Right ventricle myocardium superior (tissue), 1 donor: Measurements from ENCODE around the gene SH2D3C. TPM values are rescaled to one million over a fixed set of nuclear protein-coding genes. Genes with fewer than 3 reads are reported as not detected.
A peak's percentile ranks its signal among the peaks of the same experiment; 100 is the strongest.
"Not testable (repeated sequence)": the region's sequence is repeated elsewhere in the genome, so short reads cannot be mapped to it uniquely, and the experiment has no call there.

Source experiments
- ATAC-seq: fragments of 200-7000 bp; cut with Tn5 transposase; one replicate; pipeline ENCODE4 v1.9.1; 2020; ENCODE audit warnings: mild to moderate bottlenecking; ENCODE audit not compliant: poor library complexity
- DNase-seq: peaks from one replicate; pipeline ENCODE4 v3.0.0-alpha.2; 2020
- intact Hi-C: fragments of 100-400 bp; cut with DNase I; formaldehyde crosslinking; loops from one replicate; pipeline ENCODE4 v1.11.2; 2022
- total RNA-seq: library from RNA; stranded (reverse); fragmentation: NEBNext Ultra II Directional; extraction: Animal tissue kit (Norgen Biotek cat#: 25700); gene quantifications from one replicate; pipeline ENCODE4 v1.2.1, GENCODE V29; 2021
- donor health status: DM: no; HTN: yes; CAD: no; lungs with severe emphysema.

SH2D3C gene
- total RNA-seq, 1 donor from 2014 or later, result 18.2 TPM

DNA sequence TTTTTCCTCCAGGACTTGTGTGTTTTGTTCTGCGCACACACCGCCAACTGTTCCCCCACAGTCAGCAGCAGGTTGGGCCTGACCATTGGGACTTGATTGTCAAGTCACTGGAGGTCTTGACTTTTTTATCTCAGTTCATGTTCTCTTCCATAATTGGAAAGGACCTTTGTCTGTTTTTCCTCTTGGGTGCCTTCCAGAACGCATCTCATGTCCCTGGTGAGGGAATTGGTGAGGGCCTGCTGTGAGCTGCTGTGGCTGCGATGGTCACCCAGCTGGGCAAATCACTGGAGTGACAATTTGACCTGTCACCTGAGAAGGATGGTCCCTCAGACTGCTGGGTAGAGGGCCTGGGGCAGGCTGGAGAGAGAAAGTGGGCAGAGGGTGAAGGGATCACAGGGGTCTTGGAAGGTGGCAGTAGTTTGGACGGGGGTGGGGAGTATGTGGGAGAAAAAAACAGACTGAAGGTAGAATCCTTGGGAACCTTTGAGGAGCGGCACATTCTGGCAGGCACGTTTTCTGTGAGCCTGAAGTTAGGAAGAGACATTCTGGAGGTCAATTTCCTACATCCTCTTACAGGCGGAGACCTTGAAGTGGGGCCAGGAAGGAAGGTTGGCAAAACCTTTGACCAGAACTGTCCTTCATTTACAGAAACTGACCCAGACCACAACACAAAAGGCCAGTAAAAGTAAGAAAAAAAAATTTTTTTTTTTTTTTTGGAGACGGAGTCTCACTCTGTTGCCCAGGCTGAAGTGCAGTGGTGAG, 11.8 kb upstream of the SH2D3C start:
- no peak for ATAC-seq
- intact Hi-C loops, result no loop called here
- DNase-seq, result no peak

DNA sequence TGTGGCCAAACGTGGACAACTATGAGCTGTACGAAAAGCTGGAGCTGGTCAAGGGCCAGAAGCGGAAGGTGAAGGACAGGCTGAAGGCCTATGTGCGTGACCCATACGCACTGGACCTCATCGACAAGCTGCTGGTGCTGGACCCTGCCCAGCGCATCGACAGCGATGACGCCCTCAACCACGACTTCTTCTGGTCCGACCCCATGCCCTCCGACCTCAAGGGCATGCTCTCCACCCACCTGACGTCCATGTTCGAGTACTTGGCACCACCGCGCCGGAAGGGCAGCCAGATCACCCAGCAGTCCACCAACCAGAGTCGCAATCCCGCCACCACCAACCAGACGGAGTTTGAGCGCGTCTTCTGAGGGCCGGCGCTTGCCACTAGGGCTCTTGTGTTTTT, 10.7 kb upstream of the SH2D3C start:
- ATAC-seq (no peak), DNase-seq (no peak)
- intact Hi-C loops, result loop anchor here (5.0 kb wide), 1 partner anchor 78 kb away; no protein-coding TSS in a partner anchor

DNA sequence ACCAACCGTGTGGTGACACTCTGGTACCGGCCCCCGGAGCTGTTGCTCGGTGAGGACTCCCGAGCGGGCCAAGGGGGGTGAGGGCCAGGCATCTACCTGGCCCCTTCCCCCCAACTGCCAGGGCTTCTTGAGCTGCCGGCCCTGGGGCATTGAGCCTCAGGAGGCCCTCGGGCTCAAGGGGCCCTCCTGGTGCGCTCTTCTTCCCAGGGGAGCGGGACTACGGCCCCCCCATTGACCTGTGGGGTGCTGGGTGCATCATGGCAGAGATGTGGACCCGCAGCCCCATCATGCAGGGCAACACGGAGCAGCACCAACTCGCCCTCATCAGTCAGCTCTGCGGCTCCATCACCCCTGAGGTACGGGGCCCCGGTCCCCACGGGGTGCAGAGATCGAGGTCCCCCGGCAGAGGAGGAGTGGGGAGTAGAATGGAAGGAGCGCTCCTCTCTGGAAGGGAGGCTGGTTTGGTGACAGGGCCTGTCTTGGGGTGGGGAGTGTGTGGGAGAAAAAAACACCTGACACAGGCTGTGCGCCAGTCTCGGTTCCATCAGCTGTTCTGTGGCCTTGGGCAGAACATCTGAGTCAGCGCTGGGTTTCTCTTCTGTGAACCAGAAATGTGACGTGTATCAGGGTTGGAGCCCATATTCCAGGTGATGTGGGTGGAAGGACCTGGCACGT, 10.0 kb upstream of the SH2D3C start:
- intact Hi-C loops, result loop anchor here (5.0 kb wide), 1 partner anchor 79 kb away; no protein-coding TSS in a partner anchor
- DNase-seq (no peak), ATAC-seq (no peak)

DNA sequence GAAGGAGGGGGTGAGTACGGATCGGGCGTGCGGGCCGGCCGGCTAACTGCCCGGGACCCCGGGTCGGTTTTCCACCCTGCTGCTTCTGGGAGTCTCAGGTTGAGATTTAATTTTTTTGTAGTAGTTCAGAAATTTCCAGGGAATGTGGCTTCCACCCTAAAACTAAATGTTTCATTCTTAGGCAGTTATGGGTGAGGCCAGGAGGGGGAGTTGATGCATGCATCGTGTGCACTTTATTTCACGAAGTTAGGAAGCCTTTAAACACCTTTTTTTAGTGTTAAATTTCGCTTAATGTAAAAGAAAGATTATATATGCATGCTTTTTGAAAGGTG, 8.3 kb upstream of the SH2D3C start:
- no peak for DNase-seq
- intact Hi-C loops, result loop anchor here (5.0 kb wide), 1 partner anchor 81 kb away; no protein-coding TSS in a partner anchor
- no peak for ATAC-seq

DNA sequence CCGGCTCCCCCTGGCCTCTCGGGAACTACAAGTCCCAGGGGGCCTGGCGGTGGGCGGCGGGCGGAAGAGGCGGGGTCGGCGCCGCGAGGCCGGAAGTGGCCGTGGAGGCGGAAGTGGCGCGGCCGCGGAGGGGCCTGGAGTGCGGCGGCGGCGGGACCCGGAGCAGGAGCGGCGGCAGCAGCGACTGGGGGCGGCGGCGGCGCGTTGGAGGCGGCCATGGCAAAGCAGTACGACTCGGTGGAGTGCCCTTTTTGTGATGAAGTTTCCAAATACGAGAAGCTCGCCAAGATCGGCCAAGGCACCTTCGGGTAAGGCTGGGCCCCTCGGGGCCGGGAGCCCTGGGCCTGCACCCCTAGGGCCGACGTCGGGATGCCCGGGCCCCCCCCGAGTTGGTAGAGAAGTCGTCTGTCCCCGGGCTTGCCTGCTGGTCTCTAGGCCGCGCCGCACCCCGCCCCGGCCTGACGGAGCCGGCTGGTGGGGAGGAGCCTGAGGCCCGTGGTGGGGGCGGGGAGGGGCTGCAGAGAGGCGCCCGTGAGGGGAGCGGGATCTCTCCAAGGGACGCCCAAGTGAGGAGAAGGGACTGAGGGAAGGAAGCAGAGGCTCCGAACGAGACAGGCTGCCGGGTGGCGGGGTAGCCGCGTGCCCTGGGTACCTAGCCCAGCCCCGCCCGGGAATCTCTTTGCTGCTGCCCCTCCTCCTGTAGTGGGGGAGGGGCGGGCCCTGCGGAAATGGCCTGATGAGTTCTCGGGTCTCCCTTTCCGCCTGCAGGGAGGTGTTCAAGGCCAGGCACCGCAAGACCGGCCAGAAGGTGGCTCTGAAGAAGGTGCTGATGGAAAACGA, 7.7 kb upstream of the SH2D3C start, which contains the start of gene CDK9:
Gene CDK9 (plus strand): TSS at position 102 of the 840 bp plus-strand sequence. CDS start 115 bp downstream, at position 217.
- intact Hi-C loops, result loop anchor here (5.0 kb wide), 1 partner anchor 81 kb away; no protein-coding TSS in a partner anchor
- ATAC-seq (peak; percentile 85), DNase-seq (peak; percentile 95)

DNA sequence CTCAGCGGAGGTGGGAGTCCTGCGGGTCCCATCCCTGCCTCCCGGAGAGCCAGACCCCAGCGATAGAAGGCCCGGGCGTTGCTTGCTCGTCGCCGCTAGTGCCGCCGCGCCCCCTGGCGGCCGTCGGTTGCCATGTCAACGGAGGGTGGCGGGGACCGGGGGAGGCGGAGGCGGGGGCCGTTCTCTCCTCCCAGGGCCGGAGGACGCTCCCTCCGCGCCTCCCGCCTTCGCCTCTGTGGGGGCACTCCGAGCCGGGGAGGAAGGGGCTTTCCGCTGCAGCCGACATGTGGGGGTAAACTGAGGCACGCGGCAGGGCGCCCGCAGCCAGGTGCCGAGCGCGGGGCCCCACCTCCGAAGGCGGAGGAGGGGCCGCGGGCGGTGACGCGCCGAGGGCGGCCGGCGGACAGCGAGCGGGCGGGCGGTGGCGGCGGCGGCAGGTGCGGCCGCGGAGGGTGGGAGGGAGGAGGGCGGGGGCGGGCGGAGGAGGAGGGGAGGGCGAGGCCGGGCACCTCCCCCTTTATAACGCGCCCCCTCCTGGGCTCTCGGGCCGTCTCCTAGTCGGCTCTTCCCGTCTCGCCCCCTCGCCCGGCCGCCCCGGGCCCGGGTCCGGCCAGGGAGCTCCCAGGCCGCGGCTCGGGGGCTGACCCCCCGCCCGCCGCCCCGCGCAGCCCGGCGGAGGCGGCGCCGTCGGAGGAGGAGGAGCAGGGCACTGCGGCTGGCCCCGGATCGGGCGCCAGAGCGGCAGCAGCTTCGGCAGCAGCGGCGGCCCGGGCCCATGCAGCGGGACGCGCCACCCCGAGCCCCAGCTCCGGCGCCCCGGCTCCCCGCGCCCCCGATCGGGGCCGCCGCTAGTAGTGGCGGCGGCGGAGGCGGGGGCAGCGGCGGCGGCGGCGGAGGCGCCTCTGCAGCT, 6.8 kb upstream of the SH2D3C start:
- DNase-seq (peak; percentile 93), ATAC-seq (peak; percentile 76)
- intact Hi-C loops, result loop anchor here (5.0 kb wide), 1 partner anchor 82 kb away; no protein-coding TSS in a partner anchor

DNA sequence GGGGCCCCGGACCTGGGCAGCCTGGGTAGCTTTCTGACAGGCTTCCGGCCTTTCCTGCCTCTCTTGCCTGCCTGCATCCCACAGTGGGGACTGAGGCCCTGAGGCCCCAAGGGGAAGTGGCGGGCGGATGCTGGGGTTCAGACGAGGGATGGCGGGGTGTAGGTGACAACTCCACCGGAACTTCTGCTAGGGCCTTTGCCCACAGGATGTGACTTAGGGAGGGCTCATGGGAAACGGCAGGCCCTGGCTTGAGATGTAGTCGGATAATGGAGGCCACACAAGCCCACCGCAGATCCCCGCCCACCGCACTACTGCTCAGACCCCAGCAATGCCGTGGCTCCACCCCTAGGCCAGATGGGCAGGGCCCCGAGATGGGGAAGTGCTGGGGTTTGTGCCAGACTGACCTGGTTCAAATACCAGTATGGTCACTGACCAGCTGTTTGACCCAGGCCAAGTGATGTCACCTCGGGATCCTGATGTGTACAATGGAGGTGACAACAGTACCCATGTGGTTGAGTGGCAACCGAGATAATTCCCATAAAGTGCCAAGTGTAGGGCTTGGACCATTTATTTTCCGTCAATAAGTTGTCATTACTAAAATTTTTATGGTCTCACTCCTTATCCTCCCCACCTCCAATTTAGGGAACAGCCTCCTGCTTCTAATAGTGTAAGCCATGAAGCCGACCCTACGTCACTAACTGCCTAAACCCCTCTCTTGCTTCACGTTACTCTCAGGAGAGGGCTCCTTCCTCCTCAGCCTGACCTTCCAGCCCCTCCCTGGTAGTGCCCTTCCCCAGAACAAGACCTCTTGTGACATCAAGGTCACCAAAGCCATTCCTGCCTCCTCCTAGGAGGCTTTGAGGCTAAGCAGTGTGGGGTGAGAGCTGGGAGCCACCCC, 4.9 kb upstream of the SH2D3C start:
- ATAC-seq (no peak), DNase-seq (peak; percentile 75)
- intact Hi-C loops, result loop anchor here (5.0 kb wide), 1 partner anchor 46 kb away; the partner anchor contains the start of gene TOR2A

DNA sequence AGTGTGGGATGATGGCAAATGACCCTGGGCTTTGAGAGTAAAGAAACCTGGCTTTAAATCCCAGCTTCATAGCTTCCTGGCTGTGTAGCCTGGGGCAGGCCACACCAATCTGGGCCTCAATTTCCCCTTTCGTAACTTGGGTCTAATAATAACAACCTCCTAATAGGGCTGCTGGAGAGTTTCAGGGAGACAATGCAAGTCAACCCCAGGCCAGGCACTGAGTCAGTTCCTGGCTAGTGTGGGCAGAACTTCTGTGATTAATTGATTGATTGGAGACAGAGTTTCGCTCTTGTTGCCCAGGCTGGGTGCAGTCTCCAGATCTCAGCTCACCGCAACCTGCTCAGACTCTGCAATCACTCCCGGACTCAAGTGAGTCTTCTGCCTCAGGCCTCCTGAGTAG, 3.3 kb upstream of the SH2D3C start:
- no peak for DNase-seq
- intact Hi-C loops, result loop anchor here (5.0 kb wide), 1 partner anchor 45 kb away; the partner anchor contains the start of gene TOR2A
- no peak for ATAC-seq

DNA sequence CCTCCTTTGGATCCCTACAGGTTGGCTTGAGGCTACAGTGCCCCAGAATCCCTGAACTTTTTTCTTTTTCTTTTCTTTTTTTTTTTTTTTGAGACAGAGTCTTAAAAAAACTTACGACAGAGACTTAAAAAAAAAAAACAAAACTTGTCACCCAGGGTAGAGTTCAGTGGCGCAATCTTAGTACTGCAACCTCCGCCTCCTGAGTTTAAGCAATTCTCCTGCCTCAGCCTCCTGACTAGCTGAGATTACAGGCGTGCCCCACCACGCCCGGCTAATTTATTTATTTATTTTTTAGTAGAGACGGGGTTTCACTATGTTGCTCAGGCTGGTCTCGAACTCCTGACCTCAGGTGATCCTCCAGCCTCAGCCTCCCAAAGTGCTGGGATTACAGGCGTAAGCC, 2.4 kb upstream of the SH2D3C start:
- intact Hi-C loops, result loop anchor here (5.0 kb wide), 1 partner anchor 44 kb away; the partner anchor contains the start of gene TOR2A
- not testable (repeated sequence) for ATAC-seq
- peak; percentile 30 for DNase-seq

DNA sequence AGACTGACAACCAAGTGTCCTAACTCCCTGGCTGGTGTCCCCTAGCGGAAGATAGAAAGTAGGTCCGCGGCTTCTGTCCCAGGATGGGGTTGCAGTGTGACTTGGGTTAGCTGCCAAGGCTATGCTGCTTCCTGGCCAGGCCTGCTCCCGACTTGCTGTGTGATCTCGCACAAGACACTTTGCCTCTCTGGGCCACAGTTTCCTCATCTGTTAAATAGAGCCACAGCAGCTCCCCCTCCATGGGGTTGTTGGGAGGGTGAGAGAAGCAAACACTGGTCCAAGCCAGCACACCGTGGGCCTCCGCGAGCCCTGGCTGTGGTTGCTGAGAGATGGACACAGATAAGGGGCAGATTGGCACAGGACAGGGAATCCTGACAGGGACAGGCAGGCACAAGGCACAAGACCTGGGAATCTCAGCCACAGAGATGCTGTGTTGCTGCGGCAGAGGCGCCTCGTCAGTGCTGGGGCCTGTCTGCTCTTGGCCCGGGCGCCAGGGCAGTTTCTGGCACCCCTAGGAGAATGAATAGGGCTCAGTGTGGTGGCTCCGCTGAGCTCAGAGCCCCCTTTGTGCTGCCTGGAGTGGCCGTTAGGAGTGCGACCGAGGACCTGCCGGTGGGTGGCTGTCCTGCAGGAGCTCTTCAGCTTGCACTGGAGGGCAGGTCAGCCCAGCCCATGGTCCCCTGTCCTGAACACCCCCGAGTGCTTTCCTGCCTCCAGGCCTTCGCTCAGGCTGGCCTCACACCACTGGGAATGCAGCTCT, 1.8 kb upstream of the SH2D3C start:
- intact Hi-C loops, result loop anchor here (5.0 kb wide), 1 partner anchor 43 kb away; the partner anchor contains the start of gene TOR2A
- ATAC-seq, result no peak
- DNase-seq, result peak; percentile 36

DNA sequence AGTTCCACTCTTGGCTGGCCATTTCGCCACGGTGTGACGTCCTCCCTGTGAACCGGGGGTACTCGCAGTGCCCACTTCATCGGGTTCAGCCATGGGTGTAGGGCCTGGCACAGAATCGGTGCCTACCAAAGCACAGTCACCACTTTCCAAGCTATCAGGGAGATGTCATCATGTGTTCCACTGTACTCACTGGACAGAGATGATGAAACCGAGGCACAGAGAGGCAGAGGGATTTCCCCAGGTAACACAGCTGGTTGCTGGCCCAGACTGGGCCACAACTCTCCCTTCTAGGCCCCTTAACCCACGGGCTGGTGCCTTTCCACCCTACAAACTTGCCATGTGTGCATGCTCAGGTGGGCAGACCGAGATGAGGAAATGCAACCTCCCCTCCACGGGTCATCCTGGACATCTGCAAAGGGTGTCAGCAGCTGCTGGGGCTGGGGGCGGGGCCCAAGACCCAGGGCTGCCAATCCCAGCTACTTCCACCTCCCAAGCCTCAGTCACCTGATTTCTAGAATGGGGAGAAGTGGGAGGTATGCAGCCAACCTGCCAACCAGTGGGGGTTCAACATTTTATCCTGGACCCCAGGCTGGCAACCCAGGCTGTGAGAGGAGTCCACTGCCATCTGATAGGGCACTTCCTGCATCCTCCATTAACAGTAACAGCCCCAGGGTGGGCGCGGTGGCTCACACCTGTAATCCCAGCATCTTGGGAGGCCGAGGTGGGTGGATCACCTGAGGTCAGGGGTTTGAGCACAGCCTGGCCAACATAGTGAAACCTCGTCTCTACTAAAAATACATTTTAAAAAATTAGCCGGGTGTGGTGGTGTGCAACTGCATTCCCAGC, 893 bp upstream of the SH2D3C start:
- DNase-seq (no peak), ATAC-seq (peak; percentile 29)
- intact Hi-C loops, result no loop called here

DNA sequence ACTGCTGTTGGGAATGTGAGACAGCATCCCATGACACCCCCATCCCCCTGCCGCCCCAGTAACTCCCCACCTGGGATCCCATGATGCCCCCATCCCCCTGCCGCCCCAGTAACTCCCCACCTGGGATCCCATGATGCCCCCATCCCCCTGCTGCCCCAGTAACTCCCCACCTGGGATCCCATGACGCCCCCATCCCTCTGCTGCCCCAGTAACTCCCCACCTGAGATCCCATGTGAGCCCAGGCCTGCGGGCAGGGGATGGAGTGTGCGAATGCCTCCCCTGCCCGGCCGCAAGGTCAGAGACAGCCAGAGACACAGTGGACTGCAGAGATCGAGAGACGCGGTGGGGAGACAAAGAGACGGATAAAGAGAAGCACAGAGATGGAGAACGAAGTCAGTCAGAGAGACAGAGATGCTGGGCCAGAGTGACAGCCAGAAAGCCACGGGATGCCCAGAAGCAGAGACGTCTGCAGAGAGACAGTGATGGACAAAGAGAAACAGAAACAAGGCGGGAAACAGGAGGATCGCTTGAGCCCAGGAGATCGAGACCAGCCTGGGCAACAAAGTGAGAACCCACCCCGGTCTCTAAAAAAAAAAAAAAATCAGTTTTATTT, 992 bp downstream of the SH2D3C start:
- ATAC-seq (no peak), DNase-seq (no peak)
- intact Hi-C loops, result no loop called here

DNA sequence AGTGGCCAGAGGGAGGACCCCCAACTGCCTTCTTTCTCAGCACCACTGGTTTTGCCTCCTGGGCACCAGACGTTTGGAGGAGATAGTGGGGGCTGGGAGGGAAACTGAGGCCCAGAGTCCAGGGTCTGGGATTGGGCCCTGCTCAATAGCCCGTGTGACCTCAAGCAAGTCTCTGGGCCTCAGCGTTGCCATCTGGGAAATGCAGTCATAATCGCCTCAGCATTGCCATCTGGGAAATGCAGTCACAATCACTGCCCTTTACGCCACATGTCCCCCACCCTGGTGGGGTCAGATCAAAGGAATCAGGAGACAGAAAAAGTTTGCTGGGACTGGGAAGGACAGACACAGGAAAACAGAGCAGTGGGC, 1.6 kb downstream of the SH2D3C start:
- ATAC-seq (no peak), DNase-seq (no peak)
- intact Hi-C loops, result no loop called here

DNA sequence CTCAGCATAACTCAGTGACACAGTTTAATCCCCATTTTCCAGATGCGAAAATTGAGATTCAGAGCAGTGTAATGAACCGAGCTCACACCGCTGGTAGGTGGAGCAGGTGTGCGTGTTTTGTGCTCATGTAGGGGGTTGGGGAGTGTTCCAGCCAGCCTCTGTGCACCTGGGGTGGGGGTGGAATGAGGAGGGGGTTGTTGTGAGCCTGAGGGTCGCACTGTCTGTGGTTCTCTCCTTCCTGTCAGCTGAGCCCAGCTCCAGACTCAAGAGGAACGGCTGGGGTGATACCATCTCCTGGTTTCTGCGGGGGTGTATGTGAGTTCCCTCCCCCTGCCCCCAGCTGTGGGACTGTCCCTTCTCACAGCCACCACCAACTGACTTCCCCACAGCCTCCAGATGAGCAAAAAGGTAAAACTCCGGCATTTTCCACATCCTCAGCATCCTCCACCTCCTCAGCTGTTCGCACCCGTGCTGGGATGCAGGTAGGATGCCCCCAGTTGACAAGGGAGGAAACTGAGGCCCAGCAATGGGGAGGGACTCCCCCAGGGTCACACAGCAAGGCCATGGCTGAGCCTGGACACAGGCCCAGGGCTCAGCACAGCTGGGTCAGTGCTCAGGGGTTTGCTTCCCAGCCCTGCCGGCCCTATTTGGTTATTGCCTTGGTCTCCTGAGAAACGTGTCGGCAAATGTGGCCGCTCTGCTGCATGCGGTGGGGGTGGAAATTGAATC, 2.1 kb downstream of the SH2D3C start:
- DNase-seq (peak; percentile 62), ATAC-seq (no peak)
- intact Hi-C loops, result no loop called here
